SW480 (cell line): Measurements from ENCODE around the gene ZNF101.

ENCODE experiments used
- DNase-seq: peaks from one replicate; pipeline ENCODE4 v3.0.0-alpha.2; 2016; ENCODE audit warnings: low spot score

ZNF101 gene

GRCh38 chr19:19642506-19643157, 26.0 kb upstream of the ZNF101 start:
- peak; percentile 43 for DNase-seq

GRCh38 chr19:19643158-19644053, 25.2 kb upstream of the ZNF101 start, which contains the start of gene GMIP:
TSS of gene GMIP (minus strand) at chr19:19643657. CDS start at chr19:19643529, 128 bp downstream.
- DNase-seq: peak; percentile 81

- no peak for DNase-seq
Observed at GRCh38 chr19:19644054-19644388, 24.6 kb upstream of the ZNF101 start.

GRCh38 chr19:19645233-19645870, 23.3 kb upstream of the ZNF101 start:
- DNase-seq: no peak

GRCh38 chr19:19647037-19647835, 21.4 kb upstream of the ZNF101 start:
- DNase-seq: no peak

- DNase-seq: no peak
Observed at GRCh38 chr19:19649155-19649554, 19.5 kb upstream of the ZNF101 start.

- DNase-seq: no peak
Observed at GRCh38 chr19:19649580-19649995, 19.1 kb upstream of the ZNF101 start.

GRCh38 chr19:19650331-19650730, 18.3 kb upstream of the ZNF101 start:
- DNase-seq: no peak

- no peak for DNase-seq
Observed at GRCh38 chr19:19651076-19651475, 17.6 kb upstream of the ZNF101 start.

- no peak for DNase-seq
Observed at GRCh38 chr19:19652482-19653295, 15.9 kb upstream of the ZNF101 start.

- no peak for DNase-seq
Observed at GRCh38 chr19:19653597-19654147, 15.0 kb upstream of the ZNF101 start.

GRCh38 chr19:19654441-19654840, 14.2 kb upstream of the ZNF101 start:
- DNase-seq: no peak

- DNase-seq: no peak
Observed at GRCh38 chr19:19655051-19655594, 13.5 kb upstream of the ZNF101 start.

- DNase-seq: no peak
Observed at GRCh38 chr19:19655641-19656343, 12.8 kb upstream of the ZNF101 start.

GRCh38 chr19:19656451-19657396, 11.9 kb upstream of the ZNF101 start:
- DNase-seq: no peak

GRCh38 chr19:19657397-19657783, 11.2 kb upstream of the ZNF101 start:
- DNase-seq: no peak

GRCh38 chr19:19659646-19660245, 8.9 kb upstream of the ZNF101 start:
- DNase-seq: no peak

- no peak for DNase-seq
Observed at GRCh38 chr19:19661141-19661674, 7.4 kb upstream of the ZNF101 start.
